Camera-type eye (tissue), 1 donor: Measurements from ENCODE around the gene AKR1C2. TPM values are rescaled to one million over a fixed set of nuclear protein-coding genes. Genes with fewer than 3 reads are reported as not detected.

Source experiments
- total RNA-seq: library from RNA; depleted of rRNA; stranded (reverse); fragments of >200 nt; gene quantifications from one replicate; pipeline ENCODE4 v1.2.3, GENCODE V29; 2014

The AKR1C2 gene
- 10.4 TPM for total RNA-seq

GRCh38 chr10:5003127-5004029 lies at the start of gene AKR1C2:
AKR1C2 (minus strand) TSS chr10:5003857; CDS start chr10:5003835, 22 bp downstream.

GRCh38 chr10:4962876-4963814 lies 40.5 kb downstream of the AKR1C2 start, which contains the start of gene AKR1C1:
AKR1C1 (plus strand) TSS chr10:4963415; CDS start chr10:4963445, 30 bp downstream.

Other genes starting within 250 kb of the AKR1C2 start
- gene AKR1E2, start 177.7 kb downstream of the AKR1C2 start, total RNA-seq: 22.1 TPM
- gene AKR1C1, start 40.4 kb downstream of the AKR1C2 start, total RNA-seq: 10.5 TPM
- 6.0 TPM for gene AKR1C3, start 90.6 kb upstream of the AKR1C2 start, total RNA-seq
- gene AKR1C8, start 181.3 kb upstream of the AKR1C2 start, total RNA-seq: 0.27 TPM
- gene AKR1C4, start 193.0 kb upstream of the AKR1C2 start, total RNA-seq: not detected